Activated T-cell treated with anti-CD3 and anti-CD28 coated beads, Interleukin-2, amount 50 U/mL, for 1 hour (primary cell): Measurements from ENCODE around the gene YTHDF2.
"Not testable (repeated sequence)": the region's sequence is repeated elsewhere in the genome, so short reads cannot be mapped to it uniquely, and the experiment has no call there.

ENCODE experiments used
- DNase-seq: peaks from one replicate; pipeline ENCODE4 v3.0.0-alpha.2; 2020

YTHDF2 gene

GRCh38 chr1:28736450-28737306 lies at the start of gene YTHDF2:
YTHDF2 (plus strand) TSS chr1:28736940; CDS start chr1:28737121, 181 bp downstream.
- DNase-seq = peak; percentile 98

GRCh38 chr1:28691627-28692026 lies 45.1 kb upstream of the YTHDF2 start:
- DNase-seq = not testable (repeated sequence)

- DNase-seq = no peak
These were observed 33.1 kb upstream of the YTHDF2 start for GRCh38 chr1:28703629-28704028.

- no peak for DNase-seq
These were observed 20.4 kb upstream of the YTHDF2 start for GRCh38 chr1:28716336-28716735.

- no peak for DNase-seq
These were observed 18.6 kb upstream of the YTHDF2 start for GRCh38 chr1:28718166-28718565.

GRCh38 chr1:28718586-28719331 lies 18.0 kb upstream of the YTHDF2 start:
- no peak for DNase-seq

- DNase-seq = no peak
These were observed 17.5 kb upstream of the YTHDF2 start for GRCh38 chr1:28719332-28719619.

- no peak for DNase-seq
These were observed 16.4 kb upstream of the YTHDF2 start for GRCh38 chr1:28720376-28720775.

GRCh38 chr1:28721927-28722326 lies 14.8 kb upstream of the YTHDF2 start:
- DNase-seq = not testable (repeated sequence)

GRCh38 chr1:28725365-28725764 lies 11.4 kb upstream of the YTHDF2 start:
- not testable (repeated sequence) for DNase-seq

- DNase-seq = no peak
These were observed 735 bp upstream of the YTHDF2 start for GRCh38 chr1:28735961-28736449.

GRCh38 chr1:28737307-28738132 lies 780 bp downstream of the YTHDF2 start:
- DNase-seq = peak; percentile 66

GRCh38 chr1:28740118-28740517 lies 3.4 kb downstream of the YTHDF2 start:
- no peak for DNase-seq

GRCh38 chr1:28744184-28744583 lies 7.4 kb downstream of the YTHDF2 start:
- no peak for DNase-seq

GRCh38 chr1:28745653-28746173 lies 9.0 kb downstream of the YTHDF2 start:
- DNase-seq = no peak

GRCh38 chr1:28750330-28750729 lies 13.6 kb downstream of the YTHDF2 start:
- DNase-seq = no peak

GRCh38 chr1:28750771-28751294 lies 14.1 kb downstream of the YTHDF2 start:
- DNase-seq = not testable (repeated sequence)

GRCh38 chr1:28751315-28752060 lies 14.7 kb downstream of the YTHDF2 start:
- no peak for DNase-seq

GRCh38 chr1:28755701-28756100 lies 19.0 kb downstream of the YTHDF2 start:
- DNase-seq = no peak

- no peak for DNase-seq
These were observed 20.1 kb downstream of the YTHDF2 start for GRCh38 chr1:28756846-28757245.

- DNase-seq = no peak
These were observed 21.7 kb downstream of the YTHDF2 start for GRCh38 chr1:28758420-28758819.

- no peak for DNase-seq
These were observed 22.5 kb downstream of the YTHDF2 start for GRCh38 chr1:28759257-28759656.
